ENCODE measurements around the gene SLC35B2.

Gene SLC35B2

GRCh38 chr6:44265722-44266233 is 8.4 kb upstream of the SLC35B2 start:
- peak overlapping the region; percentile 77 for H3K27ac Mint-ChIP-seq
- H3K36me3 Mint-ChIP-seq (ENCODE audit: low read depth), result peaks cover 41% of the 10 kb centered on the region
- peaks cover 64% of the 10 kb centered on the region for H3K4me1 Mint-ChIP-seq (ENCODE audit: low read depth)

GRCh38 chr6:44265007-44265721 is 7.8 kb upstream of the SLC35B2 start, which contains the start of gene NFKBIE:
NFKBIE (minus strand) TSS chr6:44265551; CDS start chr6:44265346, 205 bp downstream.
- H3K27ac Mint-ChIP-seq, result peak within 1 kb of the TSS; percentile 95

More at GRCh38 chr6:44265722-44266233, 8.4 kb upstream of the SLC35B2 start:
- H3K4me3 Mint-ChIP-seq, result peak overlapping the region; percentile 92
- peaks cover 24% of the 10 kb centered on the region for H3K27me3 Mint-ChIP-seq
- H3K9me3 Mint-ChIP-seq, result no peaks in the 10 kb centered on the region
- no peak for DNase-seq

GRCh38 chr6:44264154-44265006 is 7.1 kb upstream of the SLC35B2 start:
- H3K4me1 Mint-ChIP-seq (ENCODE audit: low read depth), result peaks cover 58% of the 10 kb centered on the region
- H3K36me3 Mint-ChIP-seq (ENCODE audit: low read depth), result peaks cover 54% of the 10 kb centered on the region
- no peak for DNase-seq
- peaks cover 16% of the 10 kb centered on the region for H3K27me3 Mint-ChIP-seq
- peak overlapping the region; percentile 95 for H3K27ac Mint-ChIP-seq
- H3K4me3 Mint-ChIP-seq, result peak overlapping the region; percentile 92
- H3K9me3 Mint-ChIP-seq, result no peaks in the 10 kb centered on the region

More at GRCh38 chr6:44265007-44265721, 7.8 kb upstream of the SLC35B2 start, which contains the start of gene NFKBIE:
- Mint-ChIP-seq H3K4me3 (peak within 1 kb of the TSS; percentile 92), H3K36me3 (ENCODE audit: low read depth) (peaks cover 47% of the 10 kb centered on the region), H3K9me3 (no peaks in the 10 kb centered on the region), H3K4me1 (ENCODE audit: low read depth) (peaks cover 66% of the 10 kb centered on the region), H3K27me3 (peaks cover 24% of the 10 kb centered on the region)
- peak; percentile 99 for DNase-seq

GRCh38 chr6:44263354-44264100 is 6.2 kb upstream of the SLC35B2 start:
- peak overlapping the region; percentile 95 for H3K27ac Mint-ChIP-seq
- H3K9me3 Mint-ChIP-seq, result no peaks in the 10 kb centered on the region
- no peak for DNase-seq
- peaks cover 54% of the 10 kb centered on the region for H3K4me1 Mint-ChIP-seq (ENCODE audit: low read depth)
- peaks cover 7% of the 10 kb centered on the region for H3K27me3 Mint-ChIP-seq
- H3K36me3 Mint-ChIP-seq (ENCODE audit: low read depth), result peaks cover 63% of the 10 kb centered on the region
- peak overlapping the region; percentile 92 for H3K4me3 Mint-ChIP-seq

DNA sequence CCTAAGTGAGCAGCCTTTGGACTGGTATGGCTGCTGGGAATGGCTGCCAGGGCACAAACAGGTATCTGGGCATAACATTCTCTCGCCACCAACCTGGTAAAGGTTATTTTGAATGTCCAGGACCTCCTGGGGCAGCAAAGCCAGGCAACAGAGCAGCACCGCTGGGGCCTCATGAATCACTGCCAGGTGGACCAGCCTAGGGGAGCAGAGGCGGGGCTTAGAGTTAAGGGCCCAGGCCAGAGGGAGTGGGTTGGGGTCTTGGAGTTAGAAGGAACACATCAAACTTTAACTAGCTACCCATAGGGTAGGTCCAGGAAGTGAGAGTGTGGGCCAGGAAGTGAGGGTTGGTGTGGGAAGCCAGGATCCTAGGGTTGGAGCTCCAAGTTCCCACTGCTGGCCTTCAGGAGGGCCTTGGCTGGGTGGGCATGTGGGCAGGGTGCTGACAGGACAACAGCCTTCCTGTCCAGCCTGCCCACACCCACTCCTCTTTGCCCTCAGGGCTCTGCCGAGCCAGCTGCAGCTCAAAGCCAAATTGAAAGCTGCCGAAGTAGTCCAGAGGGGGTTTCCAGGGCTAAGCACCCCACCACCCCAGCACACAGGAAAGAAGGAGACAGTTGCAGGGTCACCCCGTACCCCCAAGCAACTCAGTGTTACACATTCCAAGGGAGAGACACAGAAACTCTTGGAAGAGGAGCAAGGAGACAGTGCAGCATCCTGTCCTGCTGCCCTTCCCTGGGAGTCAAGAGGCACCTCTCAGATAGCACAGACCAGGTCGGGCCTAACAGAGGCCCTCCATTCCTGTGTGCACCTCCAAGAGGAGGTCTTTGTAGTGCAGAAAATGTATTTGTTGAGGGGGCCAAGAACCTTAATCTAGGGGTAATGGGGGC is 5.4 kb upstream of the SLC35B2 start:
- H3K9me3 Mint-ChIP-seq, result no peaks in the 10 kb centered on the region
- H3K4me3 Mint-ChIP-seq, result peak overlapping the region; percentile 92
- H3K27ac Mint-ChIP-seq, result peak overlapping the region; percentile 95
- H3K27me3 Mint-ChIP-seq, result no peaks in the 10 kb centered on the region
- no peak for DNase-seq
- H3K36me3 Mint-ChIP-seq (ENCODE audit: low read depth), result peaks cover 71% of the 10 kb centered on the region
- peaks cover 60% of the 10 kb centered on the region for H3K4me1 Mint-ChIP-seq (ENCODE audit: low read depth)

DNA sequence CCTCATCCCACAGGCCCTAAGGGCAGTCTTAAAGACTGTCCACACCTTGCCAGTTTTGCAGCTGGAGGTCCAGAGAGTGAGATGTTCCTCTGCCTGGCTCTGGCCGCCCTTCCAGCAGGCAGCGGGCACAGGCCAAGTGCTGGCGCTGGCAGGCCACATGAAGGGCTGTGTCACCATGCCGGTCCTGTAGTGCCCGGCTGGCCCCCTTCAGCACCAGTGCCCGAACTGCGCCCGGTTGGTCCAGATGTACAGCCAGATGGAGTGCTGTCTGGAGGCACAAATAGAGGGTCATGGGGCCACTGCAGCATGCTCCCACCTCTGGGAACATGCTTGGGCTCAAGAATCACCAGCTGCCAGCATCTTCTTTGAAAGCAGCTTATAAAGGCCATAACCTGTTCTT is 4.3 kb upstream of the SLC35B2 start:
- Mint-ChIP-seq H3K4me1 (ENCODE audit: low read depth) (peaks cover 54% of the 10 kb centered on the region), H3K27ac (peak overlapping the region; percentile 3), H3K27me3 (no peaks in the 10 kb centered on the region), H3K4me3 (no peak overlapping the region), H3K36me3 (ENCODE audit: low read depth) (peaks cover 76% of the 10 kb centered on the region), H3K9me3 (no peaks in the 10 kb centered on the region)
- DNase-seq, result no peak

- H3K36me3 Mint-ChIP-seq (ENCODE audit: low read depth), result peaks cover 84% of the 10 kb centered on the region
- H3K27ac Mint-ChIP-seq, result peak overlapping the region; percentile 26
- H3K4me3 Mint-ChIP-seq, result no peak overlapping the region
- H3K4me1 Mint-ChIP-seq (ENCODE audit: low read depth), result peaks cover 54% of the 10 kb centered on the region
- H3K9me3 Mint-ChIP-seq, result no peaks in the 10 kb centered on the region
- no peaks in the 10 kb centered on the region for H3K27me3 Mint-ChIP-seq
- DNase-seq, result no peak
Measured at GRCh38 chr6:44260451-44261297, 3.3 kb upstream of the SLC35B2 start.

DNA sequence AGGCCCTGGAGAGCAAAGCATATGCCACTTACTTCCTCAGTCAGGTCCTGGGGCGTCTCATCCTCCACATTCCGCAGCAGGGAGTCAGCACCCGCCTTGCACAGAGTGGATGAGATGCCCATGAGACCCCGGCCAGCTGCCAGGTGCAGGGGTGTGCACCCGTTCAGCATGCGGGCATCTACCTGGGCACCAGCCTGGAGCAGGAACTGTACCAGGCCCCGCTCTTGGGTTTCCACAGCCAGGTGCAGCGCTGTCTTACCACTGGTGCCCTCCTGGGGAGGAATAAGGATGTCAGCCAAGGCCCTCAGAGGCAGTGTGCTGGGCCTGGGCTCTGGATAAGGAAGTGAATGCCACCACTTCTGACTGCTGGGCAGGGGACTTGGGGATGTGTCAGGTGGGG is 2.7 kb upstream of the SLC35B2 start:
- DNase-seq, result no peak
- H3K9me3 Mint-ChIP-seq, result no peaks in the 10 kb centered on the region
- H3K36me3 Mint-ChIP-seq (ENCODE audit: low read depth), result peaks cover 90% of the 10 kb centered on the region
- H3K4me1 Mint-ChIP-seq (ENCODE audit: low read depth), result peaks cover 60% of the 10 kb centered on the region
- peak overlapping the region; percentile 26 for H3K27ac Mint-ChIP-seq
- H3K27me3 Mint-ChIP-seq, result no peaks in the 10 kb centered on the region
- H3K4me3 Mint-ChIP-seq, result no peak overlapping the region

DNA sequence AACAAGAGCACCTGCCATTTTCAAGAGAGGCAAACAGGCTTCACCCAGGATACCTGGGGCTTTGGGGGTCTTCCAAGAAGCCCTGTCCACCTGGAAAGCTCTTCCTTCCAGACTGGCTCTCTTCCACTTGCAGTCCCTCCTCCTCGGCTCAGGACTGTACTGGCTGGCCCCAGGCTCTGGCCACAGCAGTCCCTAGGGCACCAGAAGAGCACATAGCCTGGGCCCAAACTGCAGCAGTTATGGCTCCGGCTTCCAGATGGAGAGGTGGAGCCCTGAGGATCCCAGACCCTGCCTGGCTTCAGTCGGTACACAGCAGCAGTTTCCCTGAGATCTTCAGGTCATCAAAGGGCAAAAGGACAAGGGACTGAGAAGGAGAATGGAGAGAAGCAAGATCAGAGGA is 1.6 kb upstream of the SLC35B2 start:
- H3K4me3 Mint-ChIP-seq, result no peak overlapping the region
- H3K27ac Mint-ChIP-seq, result peak overlapping the region; percentile 94
- no peaks in the 10 kb centered on the region for H3K27me3 Mint-ChIP-seq
- DNase-seq, result no peak
- H3K9me3 Mint-ChIP-seq, result no peaks in the 10 kb centered on the region
- peaks cover 92% of the 10 kb centered on the region for H3K36me3 Mint-ChIP-seq (ENCODE audit: low read depth)
- H3K4me1 Mint-ChIP-seq (ENCODE audit: low read depth), result peaks cover 67% of the 10 kb centered on the region

GRCh38 chr6:44258325-44258863 is 1.1 kb upstream of the SLC35B2 start:
- DNase-seq, result no peak
- Mint-ChIP-seq H3K4me3 (peak overlapping the region; percentile 75), H3K9me3 (no peaks in the 10 kb centered on the region), H3K36me3 (ENCODE audit: low read depth) (peaks cover 92% of the 10 kb centered on the region), H3K27ac (peak overlapping the region; percentile 94), H3K27me3 (no peaks in the 10 kb centered on the region), H3K4me1 (ENCODE audit: low read depth) (peaks cover 67% of the 10 kb centered on the region)

DNA sequence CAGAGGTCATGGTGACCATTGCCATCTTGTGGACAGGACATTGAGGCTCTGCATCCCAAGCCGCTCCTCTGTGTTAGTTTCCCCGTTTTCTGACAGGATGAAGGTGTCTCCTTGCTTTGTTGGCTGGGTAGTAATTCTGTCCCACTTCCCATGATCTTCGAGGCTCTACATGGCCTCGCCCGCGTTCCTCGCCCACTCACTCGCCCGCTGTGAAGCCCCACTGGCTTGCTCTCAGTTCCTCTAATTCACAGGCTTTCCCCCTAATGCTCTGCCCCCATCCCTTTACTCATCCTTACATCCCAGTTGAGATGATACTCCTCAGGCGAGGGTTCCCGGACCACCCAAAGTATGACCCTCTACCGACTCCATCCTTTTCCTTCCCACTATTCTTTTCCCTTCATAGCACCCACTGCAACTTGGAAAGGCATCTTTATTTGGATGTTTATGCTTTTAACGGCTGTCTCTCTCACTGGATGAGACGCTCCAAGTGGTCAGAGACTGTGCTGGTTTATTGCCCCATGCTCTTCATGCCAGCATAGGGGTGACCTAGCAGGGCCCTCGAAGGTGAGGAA is 511 bp upstream of the SLC35B2 start:
- no peaks in the 10 kb centered on the region for H3K9me3 Mint-ChIP-seq
- no peak for DNase-seq
- H3K27ac Mint-ChIP-seq, result peak overlapping the region; percentile 94
- H3K36me3 Mint-ChIP-seq (ENCODE audit: low read depth), result peaks cover 92% of the 10 kb centered on the region
- H3K27me3 Mint-ChIP-seq, result no peaks in the 10 kb centered on the region
- H3K4me1 Mint-ChIP-seq (ENCODE audit: low read depth), result peaks cover 66% of the 10 kb centered on the region
- peak overlapping the region; percentile 75 for H3K4me3 Mint-ChIP-seq

DNA sequence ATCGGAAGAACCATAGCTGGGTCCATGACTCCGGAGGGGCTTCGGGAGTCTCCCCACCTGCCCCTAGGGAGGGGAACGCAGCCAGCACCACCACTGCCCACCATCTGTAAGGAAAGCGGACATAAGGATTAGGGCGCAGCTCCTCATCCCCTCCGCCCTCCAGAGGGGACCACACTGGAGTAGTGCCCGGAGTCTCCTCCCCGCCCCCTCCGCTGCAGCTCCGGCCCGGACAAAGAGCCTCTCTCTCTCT is 628 bp downstream of the SLC35B2 start:
- H3K9me3 Mint-ChIP-seq, result no peaks in the 10 kb centered on the region
- H3K4me3 Mint-ChIP-seq, result peak overlapping the region; percentile 85
- no peaks in the 10 kb centered on the region for H3K27me3 Mint-ChIP-seq
- H3K4me1 Mint-ChIP-seq (ENCODE audit: low read depth), result peaks cover 64% of the 10 kb centered on the region
- no peak for DNase-seq
- peaks cover 92% of the 10 kb centered on the region for H3K36me3 Mint-ChIP-seq (ENCODE audit: low read depth)
- H3K27ac Mint-ChIP-seq, result peak overlapping the region; percentile 100
